HCT116 (cell line): ENCODE measurements around the gene S100A2. TPM values are rescaled to one million over a fixed set of nuclear protein-coding genes. Genes with fewer than 3 reads are reported as not detected.

Source experiments
- ATAC-seq: fragments of 200-7000 bp; cut with Tn5 transposase; 2 replicates; pipeline ENCODE4 v1.9.1; 2020; ENCODE audit warnings: mild to moderate bottlenecking, moderate library complexity
- BruUV-seq: library from RNA; stranded (reverse); fragments of 400-500 nt; replicated peaks from 2 replicates; lab custom pipeline; 2021; lab: Mats Ljungman, UMichigan
- CTCF ChIA-PET: fragments of 300-600 bp; sonication (Branson Sonifier 250); formaldehyde crosslinking; loops from one replicate; lab custom pipeline; 2021; ENCODE audit warnings: antibody characterized with exemption; lab: Charles Lee
- POLR2A ChIA-PET: fragments of 300-600, 350-600 bp; sonication (Branson Sonifier 250); formaldehyde crosslinking; loops from one replicate; lab custom pipeline; 2021; ENCODE audit warnings: antibody characterized with exemption; lab: Charles Lee
- RAD21 ChIA-PET, 2 experiments: fragments of 300-600 bp; sonication (Branson Sonifier 250); formaldehyde crosslinking; loops; one replicate each; lab custom pipeline; 2023; ENCODE audit warnings: low total read pairs in 2 of 2; ENCODE audit not compliant: uncharacterized antibody in 2 of 2, unreplicated experiment in 2 of 2, low non-redundant PET in 1 of 2; lab: Charles Lee
- DNase-seq: peaks from one replicate; pipeline ENCODE4 v3.0.0-alpha.2; 2010; ENCODE audit warnings: low read depth, low spot score
- H2AFZ ChIP-seq: fragments of 200-600 bp; shearing (Covaris generic), sonication (generic); 2 replicates; pipeline ENCODE4 v1.6.1; 2017; ENCODE audit warnings: low read depth, mixed run types, mixed read lengths, antibody characterized with exemption, low read length; ENCODE audit not compliant: poor library complexity, severe bottlenecking
- H3K27ac ChIP-seq: 2 replicates; pipeline ENCODE4 v1.5.1; 2012; ENCODE audit warnings: low read depth, low read length
- H3K27me3 ChIP-seq: fragments of 200-600 bp; sonication (generic); 2 replicates; pipeline ENCODE4 v1.6.1; 2016; ENCODE audit warnings: mixed run types, low read length, mixed read lengths; ENCODE audit not compliant: insufficient read depth
- H3K36me3 ChIP-seq, 2 experiments: fragments of 200-500 bp in 1 of 2; fragments of 200-600 bp in 1 of 2; sonication (Bioruptor generic) in 1 of 2; sonication (generic) in 1 of 2; 2 replicates each; pipeline versions ENCODE4 v1.5.1 to v1.6.1; 2014 to 2016; ENCODE audit warnings: low read length in 2 of 2, inconsistent platforms in 1 of 2, mixed read lengths in 1 of 2, mixed run types in 1 of 2; ENCODE audit not compliant: insufficient read depth in 2 of 2, control insufficient read depth in 1 of 2
- H3K4me1 ChIP-seq, 2 experiments: fragments of 200-600 bp in 1 of 2; sonication (generic) in 1 of 2; 2 replicates each; pipeline versions ENCODE4 v1.5.1 to v1.6.1; 2012 to 2017; ENCODE audit warnings: low read length in 2 of 2, inconsistent platforms in 1 of 2, mild to moderate bottlenecking in 1 of 2, mixed read lengths in 1 of 2, mixed run types in 1 of 2, moderate library complexity in 1 of 2; ENCODE audit not compliant: insufficient read depth in 2 of 2, control insufficient read depth in 1 of 2
- H3K4me2 ChIP-seq: fragments of 200-600 bp; sonication (generic); 2 replicates; pipeline ENCODE4 v1.6.1; 2017; ENCODE audit warnings: mixed run types, low read length, mixed read lengths
- H3K4me3 ChIP-seq, 2 experiments: fragments of 200-600 bp in 1 of 2; sonication (generic) in 1 of 2; replicated peaks in 1 of 2; 2 replicates each; pipeline ENCODE4 v1.5.1; 2011 to 2016; ENCODE audit warnings: low read length in 2 of 2, control low read depth in 1 of 2, low read depth in 1 of 2, mild to moderate bottlenecking in 1 of 2, mixed read lengths in 1 of 2, mixed run types in 1 of 2
- H3K79me2 ChIP-seq: fragments of 200-600 bp; sonication (generic); 2 replicates; pipeline ENCODE4 v1.6.1; 2017; ENCODE audit warnings: mild to moderate bottlenecking, mixed run types, low read length, moderate library complexity, mixed read lengths; ENCODE audit not compliant: insufficient read depth
- H3K9ac ChIP-seq: fragments of 200-600 bp; sonication (generic); 2 replicates; pipeline ENCODE4 v1.6.1; 2016; ENCODE audit warnings: low read length, mixed read lengths
- H3K9me2 ChIP-seq: fragments of 200-600 bp; sonication (generic), shearing (Covaris generic); 2 replicates; pipeline ENCODE4 v1.6.1; 2017; ENCODE audit warnings: mixed run types, mild to moderate bottlenecking, moderate library complexity; ENCODE audit not compliant: insufficient read depth
- H3K9me3 ChIP-seq, 2 experiments: fragments of 200-500 bp in 1 of 2; fragments of 200-600 bp in 1 of 2; sonication (Bioruptor generic) in 1 of 2; sonication (generic) in 1 of 2; 2 replicates each; pipeline ENCODE4 v1.6.1; 2014 to 2017; ENCODE audit warnings: low read length in 2 of 2, mixed read lengths in 2 of 2, inconsistent platforms in 1 of 2, low read depth in 1 of 2, mild to moderate bottlenecking in 1 of 2, mixed run types in 1 of 2, moderate library complexity in 1 of 2; ENCODE audit not compliant: control insufficient read depth in 1 of 2, insufficient read depth in 1 of 2
- H4K20me1 ChIP-seq: fragments of 200-600 bp; sonication (generic), shearing (Covaris generic); 2 replicates; pipeline ENCODE4 v1.6.1; 2017; ENCODE audit warnings: mixed run types, mild to moderate bottlenecking, moderate library complexity; ENCODE audit not compliant: insufficient read depth
- ATF3 ChIP-seq: IDR thresholded peaks from 2 replicates; pipeline ENCODE4 v1.6.1; 2012
- CBX3 ChIP-seq: IDR thresholded peaks from 2 replicates; pipeline ENCODE4 v1.6.1; 2012; ENCODE audit warnings: low read depth
- CEBPB ChIP-seq: IDR thresholded peaks from 2 replicates; pipeline ENCODE4 v1.6.1; 2012; ENCODE audit warnings: low read depth
- EGR1 ChIP-seq: IDR thresholded peaks from 2 replicates; pipeline ENCODE4 v1.6.1; 2012; ENCODE audit warnings: low read depth
- EZH2 ChIP-seq: fragments of 200-600 bp; sonication (generic); IDR thresholded peaks from 2 replicates; pipeline ENCODE4 v1.6.1; 2017; ENCODE audit warnings: antibody characterized with exemption, mixed run types
- EZH2phosphoT487 ChIP-seq: fragments of 200-600 bp; IDR thresholded peaks from 2 replicates; pipeline ENCODE4 v1.6.1; 2018; ENCODE audit warnings: antibody characterized with exemption, borderline replicate concordance
- FOSL1 ChIP-seq: IDR thresholded peaks from 2 replicates; pipeline ENCODE4 v1.6.1; 2012; ENCODE audit warnings: low read depth
- JUND ChIP-seq: IDR thresholded peaks from 2 replicates; pipeline ENCODE4 v1.6.1; 2012
- MAX ChIP-seq: IDR thresholded peaks from 2 replicates; pipeline ENCODE4 v1.6.1; 2012
- RAD21 ChIP-seq: IDR thresholded peaks from 2 replicates; pipeline ENCODE4 v1.6.1; 2012; ENCODE audit warnings: low read depth, mild to moderate bottlenecking
- REST ChIP-seq: IDR thresholded peaks from 2 replicates; pipeline ENCODE4 v1.6.1; 2012; ENCODE audit warnings: low read depth
- SIN3A ChIP-seq: IDR thresholded peaks from 2 replicates; pipeline ENCODE4 v1.6.1; 2012; ENCODE audit warnings: low read depth
- TCF7L2 ChIP-seq: IDR thresholded peaks from 2 replicates; pipeline ENCODE4 v1.7.0; 2011; ENCODE audit warnings: borderline replicate concordance, inconsistent platforms; ENCODE audit not compliant: insufficient read depth, insufficient read length; ENCODE audit errors: extremely low read depth
- YY1 ChIP-seq: IDR thresholded peaks from 2 replicates; pipeline ENCODE4 v1.6.1; 2011; ENCODE audit warnings: low read length, low read depth, moderate library complexity, mild to moderate bottlenecking; ENCODE audit not compliant: insufficient replicate concordance; ENCODE audit errors: extremely low read depth
- ZFX ChIP-seq: fragments of 450-650 bp; IDR thresholded peaks from 2 replicates; pipeline ENCODE4 v1.6.1; 2017
- intact Hi-C: fragments of 100-400 bp; cut with micrococcal nuclease; formaldehyde crosslinking; loops from 2 replicates; pipeline ENCODE4 v1.10.0; 2022
- total RNA-seq: library from RNA; stranded (reverse); gene quantifications from one replicate; pipeline ENCODE4 v1.2.1, GENCODE V29; 2021; ENCODE audit not compliant: unreplicated experiment
- TF ChIP-seq, protein P1 (sequence below): IDR thresholded peaks from 2 replicates; pipeline ENCODE4 v1.6.1; 2011; ENCODE audit warnings: mild to moderate bottlenecking, low read length, moderate library complexity; ENCODE audit not compliant: insufficient replicate concordance; ENCODE audit errors: extremely low read depth

The S100A2 gene
- total RNA-seq, 1 experiment from 2014 or later = 24.8 TPM

DNA sequence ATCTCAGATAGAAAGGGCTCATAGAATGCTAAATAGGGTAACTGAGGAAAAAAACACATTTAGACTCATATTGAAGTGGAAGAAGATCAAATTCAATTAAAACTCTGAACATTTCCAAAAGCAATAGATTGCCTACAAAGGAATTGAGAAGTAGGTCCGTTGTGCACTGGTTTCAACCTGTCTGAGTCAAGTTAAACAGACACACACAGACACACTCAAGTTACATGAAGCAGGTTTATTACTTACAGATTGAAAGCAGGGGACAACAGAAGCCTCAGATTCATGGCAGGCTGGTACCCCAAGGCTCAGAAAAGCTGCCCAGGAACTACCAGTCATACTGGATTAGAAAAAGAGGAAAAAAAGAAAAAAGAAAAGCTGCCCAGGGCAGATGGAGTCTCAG lies 20.7 kb upstream of the S100A2 start:
- ChIA-PET POLR2A (interaction anchor here (1.0 kb wide), 1 partner anchor 20 kb away, joined by 3 read pairs; no protein-coding TSS in a partner anchor), RAD21 (no interaction called here), CTCF (interaction anchor here (3.1 kb wide), 1 partner anchor 14 kb away, joined by 9 read pairs; no protein-coding TSS in a partner anchor)
- Histone ChIP-seq H3K4me1 (peaks cover 0 to 6% of the 10 kb centered on the region in 2 experiments; a peak in 2 of 4 replicates), H3K27ac (no peak overlapping the region), H4K20me1 (no peaks in the 10 kb centered on the region), H3K9me2 (no peaks in the 10 kb centered on the region), H3K9ac (no peak overlapping the region), H2AFZ (no peak overlapping the region), H3K4me3 (no peak overlapping the region), H3K4me2 (no peak overlapping the region), H3K27me3 (no peaks in the 10 kb centered on the region), H3K9me3 (no peaks in the 10 kb centered on the region), H3K79me2 (no peaks in the 10 kb centered on the region), H3K36me3 (no peaks in the 10 kb centered on the region)
- DNase-seq (no peak), ATAC-seq (no peak)
- no peak for TF ChIP-seq EGR1
- TF ChIP-seq YY1 = no peak
- intact Hi-C loops = no loop called here
- no TSS peak for BruUV-seq

- H4K20me1 ChIP-seq = no peaks in the 10 kb centered on the region
- H3K27me3 ChIP-seq = no peaks in the 10 kb centered on the region
- ChIA-PET RAD21 (no interaction called here), CTCF (interaction anchor here (3.1 kb wide), 1 partner anchor 13 kb away, joined by 9 read pairs; no protein-coding TSS in a partner anchor), POLR2A (interaction anchor here (1.0 kb wide), 2 partner anchors 13 to 42 kb away, joined by 3 to 5 read pairs; partner anchors contain the start of gene S100A13)
- H3K4me1 ChIP-seq = peaks cover 0 to 6% of the 10 kb centered on the region in 2 experiments; a peak in 2 of 4 replicates
- no peaks in the 10 kb centered on the region for H3K9me3 ChIP-seq
- intact Hi-C loops = no loop called here
- ATAC-seq (no peak), DNase-seq (no peak)
- H3K27ac ChIP-seq = no peak overlapping the region
- no peaks in the 10 kb centered on the region for H3K9me2 ChIP-seq
- no TSS peak for BruUV-seq
- no peak overlapping the region for H3K4me2 ChIP-seq
- H3K79me2 ChIP-seq = no peaks in the 10 kb centered on the region
- H3K9ac ChIP-seq = no peak overlapping the region
- H3K4me3 ChIP-seq = no peak overlapping the region
- no peak overlapping the region for H2AFZ ChIP-seq
- no peaks in the 10 kb centered on the region for H3K36me3 ChIP-seq
- TF ChIP-seq MAX (no peak), SIN3A (no peak), EZH2 (no peak), TCF7L2 (no peak), FOSL1 (no peak), CBX3 (no peak), EZH2phosphoT487 (no peak), JUND (no peak), CEBPB (no peak), ZFX (no peak), REST (no peak), RAD21 (no peak), ATF3 (no peak)
- TF ChIP-seq, protein P1, sequence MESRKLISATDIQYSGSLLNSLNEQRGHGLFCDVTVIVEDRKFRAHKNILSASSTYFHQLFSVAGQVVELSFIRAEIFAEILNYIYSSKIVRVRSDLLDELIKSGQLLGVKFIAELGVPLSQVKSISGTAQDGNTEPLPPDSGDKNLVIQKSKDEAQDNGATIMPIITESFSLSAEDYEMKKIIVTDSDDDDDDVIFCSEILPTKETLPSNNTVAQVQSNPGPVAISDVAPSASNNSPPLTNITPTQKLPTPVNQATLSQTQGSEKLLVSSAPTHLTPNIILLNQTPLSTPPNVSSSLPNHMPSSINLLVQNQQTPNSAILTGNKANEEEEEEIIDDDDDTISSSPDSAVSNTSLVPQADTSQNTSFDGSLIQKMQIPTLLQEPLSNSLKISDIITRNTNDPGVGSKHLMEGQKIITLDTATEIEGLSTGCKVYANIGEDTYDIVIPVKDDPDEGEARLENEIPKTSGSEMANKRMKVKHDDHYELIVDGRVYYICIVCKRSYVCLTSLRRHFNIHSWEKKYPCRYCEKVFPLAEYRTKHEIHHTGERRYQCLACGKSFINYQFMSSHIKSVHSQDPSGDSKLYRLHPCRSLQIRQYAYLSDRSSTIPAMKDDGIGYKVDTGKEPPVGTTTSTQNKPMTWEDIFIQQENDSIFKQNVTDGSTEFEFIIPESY = no peak
Measured at GRCh38 chr1:153585006-153585405, 19.4 kb upstream of the S100A2 start.
